GOT3 (cell line): ENCODE measurements around the gene PRPF19.

Experiments
- DNase-seq: peaks from one replicate; lab custom pipeline; 2025; ENCODE audit warnings: mixed read lengths; lab: John Stamatoyannopoulos, UW

PRPF19 gene

DNA sequence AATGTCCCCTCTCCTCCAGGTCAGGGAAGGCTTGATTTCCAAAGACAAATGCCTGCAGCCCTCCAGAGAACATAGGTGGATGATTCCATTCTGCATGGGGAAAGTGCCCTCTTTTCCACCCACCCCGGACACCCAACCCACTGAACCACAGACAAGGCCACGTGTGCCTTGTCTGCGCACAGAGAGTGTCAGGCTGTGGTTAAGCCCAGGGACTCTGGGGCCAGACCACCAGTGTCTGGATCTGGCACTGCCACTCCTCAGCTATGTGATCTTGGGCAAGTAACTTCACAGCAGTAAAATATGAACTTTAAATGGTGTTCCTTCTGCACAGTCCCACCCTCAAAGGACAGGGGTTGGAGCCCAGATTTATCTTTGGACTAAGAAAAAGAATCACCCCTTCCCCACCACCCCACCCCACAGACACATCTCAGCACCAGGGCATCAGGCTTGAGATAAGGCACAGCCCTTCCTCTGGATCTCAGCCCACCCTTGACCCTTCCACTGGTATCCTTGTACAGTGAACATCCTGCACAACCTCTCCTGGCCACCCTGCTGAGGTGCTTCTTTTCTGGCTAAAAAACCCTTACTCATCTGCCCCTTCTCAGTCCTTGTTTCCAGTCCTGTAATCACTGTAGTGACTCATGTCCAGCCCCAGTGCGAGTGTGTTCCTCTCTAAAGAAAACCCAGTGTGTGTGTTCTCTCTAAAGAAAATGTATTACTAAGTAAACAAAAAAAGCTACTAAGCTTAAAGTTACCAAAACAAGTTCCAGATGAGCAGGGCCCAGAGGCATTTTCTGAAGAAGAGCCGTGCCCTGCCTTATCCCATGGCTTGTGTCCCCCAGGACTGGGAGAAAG is 48.8 kb downstream of the PRPF19 start:
- no peak for DNase-seq

DNA sequence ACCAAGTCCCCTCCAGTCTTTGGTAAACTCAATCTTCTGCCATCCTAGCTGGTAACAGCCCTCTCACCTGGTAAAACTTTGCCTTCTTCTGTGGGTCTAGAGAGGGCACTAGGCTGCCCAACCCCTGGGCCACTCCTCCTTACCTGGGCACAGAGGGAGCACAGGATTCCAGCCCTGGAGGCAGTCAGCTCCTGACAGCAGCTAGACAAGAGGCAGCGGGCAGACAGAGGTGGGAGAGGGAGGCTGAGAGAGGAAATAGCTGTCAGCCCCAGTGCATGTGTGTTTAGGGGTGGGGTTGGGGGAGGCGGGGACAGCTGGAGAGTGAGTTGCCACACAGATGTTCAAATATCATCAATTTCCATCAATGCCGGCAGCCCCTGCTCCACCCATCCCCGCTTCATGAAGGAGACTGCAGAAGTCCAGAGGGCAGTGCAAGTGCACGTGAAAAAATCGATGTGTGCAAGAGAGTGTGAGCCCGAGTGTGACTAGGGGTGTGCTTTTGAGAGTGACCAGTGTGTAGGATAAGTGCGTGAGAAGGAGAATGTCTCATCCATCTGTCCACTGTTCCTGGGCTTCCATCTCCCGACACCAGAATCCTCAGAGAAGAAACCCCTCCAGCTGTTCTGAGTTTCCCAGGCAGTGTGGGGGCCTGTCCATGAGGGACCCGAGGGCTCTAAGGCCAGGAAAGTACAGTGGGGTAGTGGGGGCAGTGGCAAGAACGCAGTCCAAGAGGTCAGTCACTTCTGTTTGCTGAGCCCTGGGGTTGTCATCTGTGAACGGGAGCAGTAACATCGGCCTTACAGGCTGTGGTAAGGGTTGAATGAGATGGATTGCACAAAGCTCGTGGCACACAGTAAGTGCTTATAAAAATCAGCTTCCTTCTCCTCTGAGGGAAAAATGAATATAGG is 50.4 kb downstream of the PRPF19 start, which contains the start of gene PTGDR2:
PTGDR2 (minus strand) TSS at position 225 of the 908 bp plus-strand sequence. CDS start 2,228 bp downstream, outside the sequence.
- DNase-seq, result no peak

DNA sequence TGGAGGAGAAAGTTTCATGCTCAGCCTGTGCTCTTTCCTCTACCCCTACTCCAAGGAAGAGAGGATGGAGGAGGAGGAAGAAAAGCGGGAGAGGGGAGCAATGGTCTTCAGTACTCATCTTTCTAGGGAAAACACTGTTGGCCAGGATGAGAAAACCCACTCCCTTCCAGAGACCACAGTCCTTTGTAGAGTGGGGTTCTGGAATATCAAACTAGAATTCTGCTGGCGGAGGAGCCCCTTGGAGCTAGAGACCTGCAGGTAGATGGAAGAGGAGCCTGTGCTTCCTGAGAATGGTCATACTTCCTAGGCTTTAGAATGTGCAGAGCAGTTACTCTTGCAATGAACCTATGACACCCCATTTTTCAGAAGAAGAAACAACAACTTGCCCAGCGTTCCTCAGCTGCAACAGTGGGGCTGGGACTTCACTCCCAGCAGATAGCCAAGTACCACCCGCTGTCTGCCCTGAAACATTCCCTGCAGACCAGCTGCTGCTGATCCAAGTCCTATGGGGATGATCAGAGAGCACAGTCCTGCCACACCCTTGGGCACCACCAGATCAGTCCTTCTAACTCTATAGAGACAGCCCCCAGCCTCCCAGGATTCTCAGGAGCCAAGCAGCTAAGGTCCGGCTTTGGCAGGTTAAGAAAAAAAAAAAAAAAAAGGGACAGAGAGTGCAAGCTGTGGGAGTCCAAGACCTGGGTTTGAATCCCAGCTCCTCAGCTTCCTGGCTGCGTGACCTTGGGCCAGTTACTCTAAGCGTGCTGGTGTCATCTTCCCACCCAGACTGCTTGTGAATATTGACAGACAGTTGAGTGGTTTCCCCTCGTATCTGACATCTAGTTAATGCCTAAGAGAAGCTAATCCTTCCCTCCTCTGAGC is 51.3 kb downstream of the PRPF19 start:
- no peak for DNase-seq

DNA sequence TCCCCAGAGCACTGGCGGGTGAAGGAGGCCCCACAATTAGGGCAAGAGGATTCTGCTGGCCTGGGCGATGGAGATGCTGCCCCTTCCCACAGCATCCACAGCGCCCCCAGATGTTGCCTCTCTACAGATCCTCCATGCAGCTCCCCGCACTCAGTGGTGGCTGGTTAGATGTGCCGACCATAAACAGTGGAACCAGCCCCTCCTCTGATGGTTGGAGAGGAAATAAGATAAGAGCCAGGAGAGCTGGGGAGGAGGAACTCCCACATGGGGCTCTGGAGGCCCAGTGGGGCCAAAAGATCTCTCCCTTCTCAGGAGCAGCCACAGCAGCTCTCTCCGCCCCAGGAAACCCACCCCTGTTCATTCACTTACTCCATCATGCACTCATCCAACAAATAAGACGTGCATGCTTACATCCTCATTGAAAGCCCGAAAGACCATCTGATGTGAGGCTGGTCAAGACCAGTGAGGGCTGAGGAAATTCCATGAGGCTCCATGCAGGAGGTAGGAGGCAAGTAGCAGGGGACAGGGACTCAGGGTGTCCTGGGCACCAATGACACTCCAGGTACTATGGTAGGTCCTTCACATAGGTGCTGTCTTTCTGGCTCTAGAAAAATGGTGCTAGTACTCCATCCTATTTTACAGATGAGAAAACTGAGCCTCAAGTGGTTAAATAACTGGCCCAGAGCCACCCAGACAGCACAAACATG is 52.1 kb downstream of the PRPF19 start:
- DNase-seq, result no peak

DNA sequence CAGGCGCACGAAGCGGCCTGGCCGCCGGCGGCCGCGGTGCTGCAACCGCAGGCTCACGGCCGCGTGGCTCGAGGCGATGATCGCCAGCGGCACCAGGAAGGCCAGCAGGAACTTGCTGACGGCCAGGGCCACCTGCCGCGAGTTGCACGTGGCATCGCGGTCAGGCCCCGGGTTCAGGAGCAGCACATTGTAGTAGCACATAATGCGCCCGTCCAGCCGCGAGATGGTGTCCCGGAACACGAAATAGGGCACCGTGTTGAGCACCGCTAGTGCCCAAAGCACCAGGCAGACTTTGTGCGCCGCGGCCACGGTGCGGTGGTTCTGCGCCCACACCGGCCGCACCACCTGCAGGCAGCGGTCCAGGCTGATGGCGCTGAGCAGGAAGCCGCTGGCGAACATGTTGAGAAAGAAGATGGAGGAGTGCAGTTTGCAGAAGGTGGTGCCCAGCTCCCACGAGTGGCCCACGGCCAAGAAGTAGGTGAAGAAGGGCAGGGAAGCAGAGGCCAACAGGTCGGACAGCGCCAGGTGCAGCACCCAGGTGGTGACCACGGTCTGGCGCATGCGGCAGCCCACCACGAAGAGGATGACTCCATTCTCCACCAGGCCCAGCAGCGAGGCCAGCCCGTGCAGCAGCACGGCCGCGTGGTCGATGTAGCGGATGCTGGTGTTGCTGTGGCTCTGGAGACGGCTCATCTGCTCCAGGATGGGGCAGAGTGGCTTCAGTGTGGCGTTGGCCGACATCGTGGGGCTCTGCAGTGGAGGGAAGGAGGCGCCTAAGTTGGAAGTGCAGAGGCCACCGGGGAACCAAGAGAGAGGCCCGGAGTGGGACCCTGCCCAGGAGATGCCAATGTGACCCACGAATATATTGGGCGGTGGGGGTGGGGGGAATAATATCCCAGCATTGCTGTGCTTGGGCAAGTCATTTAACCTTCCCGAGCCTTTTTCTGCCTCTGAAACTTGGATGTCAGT is 53.1 kb downstream of the PRPF19 start:
- no peak for DNase-seq

DNA sequence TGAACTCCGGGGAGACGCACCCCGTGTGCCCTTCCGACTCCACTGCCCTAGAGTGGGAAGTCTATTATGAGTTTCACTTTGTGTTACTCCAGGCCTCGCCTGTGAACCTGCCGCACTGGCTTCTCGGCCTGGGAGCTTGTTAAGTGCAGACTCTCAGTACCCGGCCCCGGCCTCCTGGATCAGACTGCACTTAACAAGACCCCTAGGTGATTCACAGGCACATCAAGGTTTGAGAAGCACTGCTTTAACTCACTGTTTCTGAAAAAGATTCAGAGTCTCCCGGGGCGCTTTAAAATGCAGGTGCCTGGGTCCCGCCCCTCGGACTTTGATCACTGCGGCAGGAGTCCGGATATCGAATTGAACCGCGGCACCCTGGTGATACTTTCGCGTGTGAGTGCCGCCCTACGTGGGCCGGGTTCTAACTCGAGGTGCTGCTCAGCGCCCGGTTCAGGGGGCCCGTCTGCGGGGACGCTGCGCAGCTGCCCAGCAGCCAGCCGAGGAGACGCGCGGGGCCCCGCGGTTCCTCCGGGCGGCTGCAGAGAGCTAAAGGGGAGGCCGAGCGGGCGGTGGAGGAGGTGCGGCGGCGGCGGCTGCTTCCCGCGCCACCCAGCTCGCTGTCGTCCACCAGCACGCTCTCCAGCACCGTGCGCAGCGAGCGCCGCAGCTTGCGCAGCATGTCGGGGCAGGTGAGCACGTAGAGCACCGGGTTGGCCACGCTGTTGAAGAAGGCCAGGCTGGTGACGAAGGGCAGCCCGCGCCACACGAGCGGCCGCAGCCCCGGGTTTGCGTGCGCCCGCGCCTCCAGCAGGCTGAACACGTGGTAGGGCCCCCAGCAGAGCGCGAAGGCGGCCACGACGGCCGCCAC is 54.0 kb downstream of the PRPF19 start:
- no peak for DNase-seq

DNA sequence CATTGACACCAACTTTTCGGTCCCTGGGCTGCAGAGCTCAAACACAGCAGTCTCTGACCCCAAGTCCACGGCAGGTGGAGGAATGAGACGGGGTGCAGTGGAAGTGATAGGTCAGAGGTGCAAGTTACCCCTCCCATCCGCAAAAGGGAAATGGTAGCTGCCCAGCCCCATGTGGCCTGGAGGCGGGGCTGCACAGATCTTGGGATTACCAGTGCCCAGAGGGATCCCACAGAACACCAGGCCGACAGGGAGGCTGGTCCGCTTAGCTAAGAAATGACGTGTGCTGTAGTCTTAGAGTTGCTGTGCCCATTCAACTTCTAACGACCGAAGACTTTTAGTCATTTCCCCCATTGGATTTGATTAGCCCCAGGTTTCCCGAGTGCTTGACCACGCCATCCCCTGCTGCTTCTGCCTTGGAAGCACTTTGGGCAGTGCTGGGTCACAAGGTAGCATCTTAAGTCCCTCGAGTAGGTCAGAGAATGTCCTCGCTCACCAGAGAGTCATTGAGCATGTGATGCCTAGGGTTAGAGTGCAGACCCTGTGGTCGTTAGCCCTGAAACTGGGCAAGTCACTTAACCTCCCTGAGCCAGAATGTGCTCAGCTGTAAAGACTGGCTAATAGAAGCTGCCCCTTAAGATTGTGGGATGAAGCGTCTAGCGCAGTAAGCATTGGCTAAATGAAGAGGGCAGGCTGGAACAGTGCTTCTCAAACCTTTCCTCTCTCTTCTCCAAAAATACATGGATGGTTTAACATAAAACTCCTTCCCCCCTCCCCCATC is 54.9 kb downstream of the PRPF19 start:
- no peak for DNase-seq

DNA sequence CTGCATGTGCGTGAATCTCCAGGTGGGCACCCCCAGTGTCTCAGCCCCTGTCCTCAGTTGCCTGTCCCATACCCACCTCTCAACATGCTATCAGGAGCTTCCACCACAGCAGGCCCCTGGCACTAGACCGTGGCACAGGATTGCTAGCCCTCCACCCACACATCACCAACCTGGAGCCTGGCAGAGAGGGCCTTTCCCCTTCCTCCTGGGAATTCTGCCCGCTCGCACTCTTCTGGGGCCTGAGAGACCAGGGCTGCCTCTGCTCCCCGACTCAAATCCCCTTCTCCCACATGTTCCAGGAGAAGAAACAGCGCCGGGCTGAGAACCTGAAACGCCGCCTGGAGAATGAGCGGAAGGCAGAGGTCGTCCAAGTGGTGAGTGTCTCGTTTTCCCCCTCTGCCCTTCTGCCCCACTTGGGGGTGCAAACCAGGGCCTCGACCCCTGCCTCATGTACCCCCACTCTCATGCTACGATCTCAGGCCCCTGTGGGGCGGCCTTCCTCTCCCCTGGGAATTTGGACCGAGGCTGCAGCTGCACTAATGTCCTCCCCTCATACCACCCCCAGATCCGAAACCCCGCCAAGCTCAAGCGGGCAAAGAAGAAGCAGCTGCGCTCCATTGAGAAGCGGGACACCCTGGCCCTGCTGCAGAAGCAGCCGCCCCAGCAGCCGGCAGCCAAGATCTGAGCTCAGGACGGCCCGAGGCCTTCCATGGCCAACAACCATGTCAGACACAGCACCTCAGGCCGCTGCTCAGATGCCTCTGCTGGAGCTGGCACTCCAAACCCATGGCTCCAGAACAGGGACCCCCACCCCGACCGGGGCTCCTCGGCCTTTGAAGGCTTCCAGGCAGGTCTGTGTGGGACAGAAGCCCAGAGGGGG is 56.5 kb downstream of the PRPF19 start:
- no peak for DNase-seq

DNA sequence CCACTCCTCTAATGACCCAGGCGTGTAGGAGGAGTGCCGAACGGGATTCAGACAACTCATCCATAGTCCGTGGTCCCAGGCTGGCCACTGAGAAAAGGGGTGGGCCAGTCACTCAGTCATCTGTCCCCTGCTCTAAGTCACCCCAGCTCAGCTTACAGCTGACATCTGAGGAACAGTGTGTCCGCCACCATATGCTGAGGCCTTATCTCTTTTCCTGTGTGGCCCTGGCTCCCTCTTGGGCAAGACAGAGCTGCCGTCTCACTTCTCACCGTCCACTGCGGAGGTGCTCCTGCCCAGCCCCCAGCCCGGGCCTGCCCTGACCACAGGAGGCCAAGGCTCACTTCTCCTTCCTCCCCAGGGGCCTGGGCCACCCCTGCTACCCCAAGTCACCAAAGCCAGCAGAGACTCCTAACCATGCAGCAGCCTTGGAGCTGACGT is 57.7 kb downstream of the PRPF19 start:
- no peak for DNase-seq

DNA sequence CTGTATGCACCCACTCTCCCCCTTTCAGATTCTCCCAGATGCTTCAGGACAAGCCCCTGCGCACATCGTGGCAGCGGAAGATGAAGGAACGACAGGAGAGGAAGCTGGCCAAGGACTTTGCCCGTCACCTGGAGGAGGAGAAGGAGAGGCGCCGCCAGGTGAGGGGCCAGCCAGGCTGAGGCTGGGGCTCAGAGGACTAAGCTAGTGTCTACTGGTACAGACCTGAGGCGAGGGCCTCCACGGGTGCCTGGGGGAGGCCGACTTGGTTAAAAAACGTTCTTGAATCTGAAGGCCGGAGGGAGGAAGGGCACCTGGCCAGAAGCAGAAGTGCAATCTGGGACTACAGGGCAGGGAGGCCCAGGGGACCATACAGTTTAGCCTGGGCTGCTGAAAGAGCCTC is 58.5 kb downstream of the PRPF19 start:
- DNase-seq, result no peak

DNA sequence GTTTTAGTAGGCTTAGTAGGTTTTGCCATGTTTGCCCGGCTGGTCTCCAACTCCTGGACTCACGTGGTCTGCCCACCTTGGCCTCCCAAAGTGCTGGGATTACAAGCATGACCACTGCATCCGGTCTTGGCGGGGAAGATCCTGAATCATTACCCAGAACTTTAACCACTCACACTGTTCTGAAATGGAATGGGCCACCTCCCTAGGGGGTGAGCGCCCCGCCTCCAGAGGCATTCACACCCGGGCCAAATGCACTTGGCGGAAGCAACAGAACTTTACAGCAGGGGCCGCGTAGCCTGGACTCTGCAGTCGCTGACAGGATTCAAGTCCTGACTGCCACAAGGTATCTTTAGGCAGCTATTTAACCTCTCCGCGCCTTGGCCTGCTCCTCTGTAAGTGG is 59.1 kb downstream of the PRPF19 start:
- no peak for DNase-seq

DNA sequence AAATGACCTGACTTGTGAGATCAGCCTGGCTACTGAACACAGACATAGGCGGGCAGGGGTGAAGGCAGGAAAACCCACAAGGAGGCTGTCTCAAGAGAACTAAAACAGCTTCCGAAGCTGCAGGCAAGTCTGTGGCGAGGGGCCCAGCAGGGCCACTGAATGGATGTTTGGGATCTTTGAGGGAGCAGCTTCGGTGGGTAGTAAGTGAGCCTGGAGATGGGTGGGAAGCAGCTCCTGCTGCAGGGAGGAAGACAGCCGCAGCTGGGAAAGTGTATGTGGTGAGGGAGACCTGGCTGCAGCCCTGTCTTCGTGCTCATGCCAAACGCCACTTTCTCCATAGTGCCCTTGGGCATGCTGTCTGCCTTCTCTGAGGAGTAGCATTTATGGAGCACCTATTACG is 61.0 kb downstream of the PRPF19 start:
- DNase-seq, result no peak

DNA sequence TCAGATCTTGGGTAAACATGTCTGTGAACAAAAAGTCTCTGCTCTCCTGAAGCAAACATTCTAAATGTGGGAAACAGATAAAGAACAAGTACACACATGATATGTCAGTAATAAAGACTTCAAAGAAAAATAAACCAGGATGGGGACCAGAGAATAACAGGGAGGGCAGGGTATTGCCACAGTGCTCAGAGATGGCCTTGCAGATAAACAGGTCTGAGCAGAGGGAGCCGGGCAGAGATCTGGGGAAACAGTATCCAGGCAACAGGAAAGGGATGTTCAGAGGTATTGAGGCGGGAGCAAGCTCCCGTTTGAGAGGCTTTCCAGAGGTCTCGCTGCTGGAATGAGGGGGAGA is 61.5 kb downstream of the PRPF19 start:
- no peak for DNase-seq

DNA sequence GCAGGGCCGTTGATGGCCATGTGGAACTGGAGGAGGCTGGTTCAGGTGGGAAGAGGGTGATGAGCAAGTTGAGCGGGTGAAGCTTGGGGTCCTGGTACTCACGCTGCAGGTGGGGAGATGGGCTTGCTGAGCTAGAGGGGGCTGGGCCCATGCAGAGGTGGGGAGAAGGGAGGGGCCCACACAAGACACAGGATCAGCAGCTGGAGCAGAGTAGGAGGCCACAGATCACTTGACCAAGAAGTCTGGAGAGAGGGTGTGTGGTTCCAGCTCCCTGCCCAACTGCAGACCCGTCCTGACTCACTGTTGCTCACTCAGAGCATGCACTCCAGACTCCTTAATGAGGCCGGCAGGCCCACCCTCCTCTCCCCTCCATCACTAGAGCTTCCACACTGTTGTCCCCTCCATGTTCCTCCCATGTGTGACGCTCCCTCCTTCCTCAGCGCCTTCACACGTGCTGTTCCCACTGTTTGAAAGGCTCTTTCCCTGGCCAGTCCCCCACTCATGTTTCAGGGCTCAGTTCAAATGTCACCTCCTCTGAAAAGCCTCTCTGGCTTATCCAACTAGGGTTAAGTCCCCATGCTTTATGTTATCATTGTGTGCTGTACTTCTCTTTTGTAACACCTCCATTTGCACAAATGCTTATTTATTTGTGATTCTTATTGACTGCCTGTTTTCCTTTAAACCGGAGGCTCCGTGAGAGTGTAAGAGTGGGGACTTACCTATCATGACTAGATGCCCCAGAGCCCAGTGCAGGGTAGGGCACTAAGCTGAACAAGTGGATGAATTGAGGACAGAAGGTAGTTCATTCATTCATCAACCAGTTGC is 62.1 kb downstream of the PRPF19 start:
- no peak for DNase-seq

DNA sequence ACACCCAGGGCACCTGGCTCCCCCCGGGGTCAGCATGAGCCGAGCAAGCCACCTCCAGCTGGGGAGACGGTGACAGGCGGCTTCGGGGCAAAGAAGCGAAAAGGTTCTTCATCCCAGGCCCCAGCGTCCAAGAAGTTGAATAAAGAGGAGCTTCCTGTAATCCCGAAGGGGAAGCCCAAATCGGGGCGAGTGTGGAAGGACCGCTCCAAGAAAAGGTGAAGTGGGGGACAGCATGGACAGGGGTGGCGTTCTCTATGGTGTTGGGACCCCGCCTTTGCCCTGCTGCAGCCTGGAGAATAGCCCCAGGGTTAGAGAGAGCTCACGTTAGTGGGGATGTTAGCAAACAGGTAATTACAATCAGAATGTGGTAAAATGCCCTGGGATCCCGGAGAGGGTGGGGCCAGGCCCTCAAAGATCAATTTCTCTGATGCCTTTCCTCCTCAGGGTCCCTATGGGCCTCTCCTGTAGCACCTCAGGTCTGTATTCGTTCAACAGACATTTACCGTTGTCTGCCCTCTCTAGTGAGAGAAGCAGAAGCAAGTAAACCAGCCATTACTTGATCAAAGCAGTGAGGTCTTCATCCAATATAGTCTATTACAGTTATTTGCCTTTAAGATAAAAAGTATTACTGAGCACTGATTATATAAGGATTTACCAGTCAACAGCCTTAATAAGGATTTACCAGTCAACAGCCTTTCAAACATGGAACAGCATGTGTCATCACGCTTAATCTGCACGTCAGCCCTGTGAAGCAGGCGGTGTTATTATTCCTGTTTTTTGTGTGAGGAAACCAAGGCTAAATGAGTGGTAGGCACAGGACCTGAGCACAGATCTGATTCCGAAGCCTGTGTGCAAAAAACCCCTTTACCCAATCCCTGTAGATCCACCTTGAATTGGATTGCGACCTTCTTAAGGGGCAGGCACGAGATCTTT is 63.5 kb downstream of the PRPF19 start:
- no peak for DNase-seq
